Activated naive CD8-positive, alpha-beta T cell treated with anti-CD3 and anti-CD28 coated beads, Interleukin-2, amount 50 U/mL, for 24 hours (primary cell): Measurements from ENCODE around the gene FAM53B.

Experiments used
- ATAC-seq: fragments of 150-1000 bp; cut with Tn5 transposase; one replicate; pipeline ENCODE4 v1.10.0; 2021
- DNase-seq: peaks from one replicate; pipeline ENCODE4 v3.0.0; 2021
- H3K27ac Mint-ChIP-seq: one replicate; pipeline ENCODE4 v1.8.0; 2021; ENCODE audit warnings: mild to moderate bottlenecking, mixed read lengths
- H3K27me3 Mint-ChIP-seq: one replicate; pipeline ENCODE4 v1.8.0; 2021; ENCODE audit warnings: mixed read lengths
- H3K36me3 Mint-ChIP-seq: one replicate; pipeline ENCODE4 v1.8.0; 2021; ENCODE audit warnings: low read depth, mixed read lengths
- H3K4me1 Mint-ChIP-seq: one replicate; pipeline ENCODE4 v1.8.0; 2021; ENCODE audit warnings: mixed read lengths
- H3K4me3 Mint-ChIP-seq: one replicate; pipeline ENCODE4 v1.8.0; 2021; ENCODE audit warnings: mild to moderate bottlenecking, moderate library complexity, mixed read lengths
- H3K9me3 Mint-ChIP-seq: one replicate; pipeline ENCODE4 v1.8.0; 2021; ENCODE audit warnings: mixed read lengths

FAM53B gene

GRCh38 chr10:124693801-124694416 lies 50.3 kb downstream of the FAM53B start:
- Mint-ChIP-seq H3K27ac (peak overlapping the region; percentile 14), H3K4me1 (peaks cover 83% of the 10 kb centered on the region), H3K4me3 (no peak overlapping the region), H3K36me3 (peaks cover 23% of the 10 kb centered on the region), H3K9me3 (no peaks in the 10 kb centered on the region), H3K27me3 (peaks cover 2% of the 10 kb centered on the region)
- no peak for DNase-seq
- no peak for ATAC-seq

GRCh38 chr10:124693396-124693795 lies 50.8 kb downstream of the FAM53B start:
- H3K4me1 Mint-ChIP-seq = peaks cover 83% of the 10 kb centered on the region
- no peaks in the 10 kb centered on the region for H3K9me3 Mint-ChIP-seq
- peaks cover 2% of the 10 kb centered on the region for H3K27me3 Mint-ChIP-seq
- peaks cover 23% of the 10 kb centered on the region for H3K36me3 Mint-ChIP-seq
- H3K4me3 Mint-ChIP-seq = no peak overlapping the region
- H3K27ac Mint-ChIP-seq = peak overlapping the region; percentile 14
- no peak for ATAC-seq
- DNase-seq = no peak

- Mint-ChIP-seq H3K27ac (no peak overlapping the region), H3K4me1 (peaks cover 83% of the 10 kb centered on the region), H3K36me3 (peaks cover 23% of the 10 kb centered on the region), H3K4me3 (no peak overlapping the region), H3K27me3 (peaks cover 2% of the 10 kb centered on the region), H3K9me3 (no peaks in the 10 kb centered on the region)
- DNase-seq (no peak), ATAC-seq (no peak)
Observed at GRCh38 chr10:124692100-124692446, 52.1 kb downstream of the FAM53B start.

GRCh38 chr10:124691421-124692099 lies 52.6 kb downstream of the FAM53B start:
- H3K36me3 Mint-ChIP-seq = peaks cover 23% of the 10 kb centered on the region

GRCh38 chr10:124691002-124691401 lies 53.2 kb downstream of the FAM53B start:
- Mint-ChIP-seq H3K4me3 (no peak overlapping the region), H3K27me3 (peaks cover 2% of the 10 kb centered on the region), H3K27ac (no peak overlapping the region), H3K4me1 (peaks cover 83% of the 10 kb centered on the region), H3K9me3 (no peaks in the 10 kb centered on the region), H3K36me3 (peaks cover 28% of the 10 kb centered on the region)
- DNase-seq = no peak
- no peak for ATAC-seq

More at GRCh38 chr10:124691421-124692099, 52.6 kb downstream of the FAM53B start:
- ATAC-seq (no peak), DNase-seq (no peak)
- Mint-ChIP-seq H3K27ac (no peak overlapping the region), H3K4me1 (peaks cover 83% of the 10 kb centered on the region), H3K9me3 (no peaks in the 10 kb centered on the region), H3K27me3 (peaks cover 2% of the 10 kb centered on the region), H3K4me3 (no peak overlapping the region)

- H3K27ac Mint-ChIP-seq = peak overlapping the region; percentile 30
- H3K4me3 Mint-ChIP-seq = no peak overlapping the region
- peaks cover 2% of the 10 kb centered on the region for H3K27me3 Mint-ChIP-seq
- DNase-seq = no peak
- peaks cover 83% of the 10 kb centered on the region for H3K4me1 Mint-ChIP-seq
- peak; percentile 35 for ATAC-seq
- peaks cover 24% of the 10 kb centered on the region for H3K36me3 Mint-ChIP-seq
- H3K9me3 Mint-ChIP-seq = no peaks in the 10 kb centered on the region
Observed at GRCh38 chr10:124689911-124690498, 54.2 kb downstream of the FAM53B start.

GRCh38 chr10:124688889-124689670 lies 55.1 kb downstream of the FAM53B start:
- ATAC-seq (peak; percentile 96), DNase-seq (peak; percentile 61)
- Mint-ChIP-seq H3K4me3 (peak overlapping the region; percentile 53), H3K36me3 (peaks cover 21% of the 10 kb centered on the region), H3K27me3 (no peaks in the 10 kb centered on the region), H3K4me1 (peaks cover 84% of the 10 kb centered on the region), H3K27ac (peak overlapping the region; percentile 70), H3K9me3 (no peaks in the 10 kb centered on the region)

- DNase-seq (no peak), ATAC-seq (peak; percentile 20)
- no peaks in the 10 kb centered on the region for H3K27me3 Mint-ChIP-seq
- peaks cover 16% of the 10 kb centered on the region for H3K36me3 Mint-ChIP-seq
- peaks cover 85% of the 10 kb centered on the region for H3K4me1 Mint-ChIP-seq
- no peak overlapping the region for H3K4me3 Mint-ChIP-seq
- H3K27ac Mint-ChIP-seq = peak overlapping the region; percentile 70
- no peaks in the 10 kb centered on the region for H3K9me3 Mint-ChIP-seq
Observed at GRCh38 chr10:124688386-124688785, 55.8 kb downstream of the FAM53B start.

GRCh38 chr10:124686707-124687376 lies 57.3 kb downstream of the FAM53B start:
- no peaks in the 10 kb centered on the region for H3K9me3 Mint-ChIP-seq
- ATAC-seq (no peak), DNase-seq (no peak)
- H3K27ac Mint-ChIP-seq = no peak overlapping the region
- H3K36me3 Mint-ChIP-seq = peaks cover 12% of the 10 kb centered on the region
- no peak overlapping the region for H3K4me3 Mint-ChIP-seq
- H3K4me1 Mint-ChIP-seq = peaks cover 91% of the 10 kb centered on the region
- no peaks in the 10 kb centered on the region for H3K27me3 Mint-ChIP-seq

- no peaks in the 10 kb centered on the region for H3K9me3 Mint-ChIP-seq
- peaks cover 14% of the 10 kb centered on the region for H3K36me3 Mint-ChIP-seq
- no peaks in the 10 kb centered on the region for H3K27me3 Mint-ChIP-seq
- H3K4me1 Mint-ChIP-seq = peaks cover 85% of the 10 kb centered on the region
- no peak overlapping the region for H3K4me3 Mint-ChIP-seq
- peak; percentile 38 for DNase-seq
- peak overlapping the region; percentile 34 for H3K27ac Mint-ChIP-seq
- ATAC-seq = no peak
Observed at GRCh38 chr10:124685261-124685660, 58.9 kb downstream of the FAM53B start.

GRCh38 chr10:124683814-124684213 lies 60.4 kb downstream of the FAM53B start:
- Mint-ChIP-seq H3K4me3 (no peak overlapping the region), H3K4me1 (peaks cover 83% of the 10 kb centered on the region), H3K27me3 (no peaks in the 10 kb centered on the region), H3K9me3 (no peaks in the 10 kb centered on the region), H3K36me3 (peaks cover 15% of the 10 kb centered on the region), H3K27ac (peak overlapping the region; percentile 39)
- DNase-seq (no peak), ATAC-seq (no peak)

GRCh38 chr10:124681626-124682552 lies 62.3 kb downstream of the FAM53B start:
- H3K27ac Mint-ChIP-seq = no peak overlapping the region
- no peaks in the 10 kb centered on the region for H3K9me3 Mint-ChIP-seq
- no peaks in the 10 kb centered on the region for H3K27me3 Mint-ChIP-seq
- H3K4me1 Mint-ChIP-seq = peaks cover 83% of the 10 kb centered on the region
- ATAC-seq = no peak
- H3K4me3 Mint-ChIP-seq = no peak overlapping the region
- DNase-seq = no peak
- H3K36me3 Mint-ChIP-seq = peaks cover 15% of the 10 kb centered on the region

GRCh38 chr10:124681091-124681490 lies 63.1 kb downstream of the FAM53B start:
- ATAC-seq (no peak), DNase-seq (no peak)
- Mint-ChIP-seq H3K27ac (no peak overlapping the region), H3K27me3 (no peaks in the 10 kb centered on the region), H3K9me3 (no peaks in the 10 kb centered on the region), H3K4me1 (peaks cover 83% of the 10 kb centered on the region), H3K36me3 (peaks cover 13% of the 10 kb centered on the region), H3K4me3 (no peak overlapping the region)
